Measurements from ENCODE around the gene HES1.

Gene HES1

GRCh38 chr3:194168994-194169393 is 33.0 kb downstream of the HES1 start:
- no peak overlapping the region for H3K4me3 Mint-ChIP-seq
- no peak for DNase-seq
- peaks cover 0 to 2% of the 10 kb centered on the region in 2 donors for H3K4me1 Mint-ChIP-seq
- no peaks in the 10 kb centered on the region for H3K36me3 Mint-ChIP-seq
- H3K27ac Mint-ChIP-seq: no peak overlapping the region
- ATAC-seq (replicated peaks): no peak
- H3K27me3 Mint-ChIP-seq: peaks cover 55 to 70% of the 10 kb centered on the region in 2 donors
- H3K9me3 Mint-ChIP-seq: no peaks in the 10 kb centered on the region

- no peaks in the 10 kb centered on the region for H3K36me3 Mint-ChIP-seq
- ATAC-seq (replicated peaks) (no peak), DNase-seq (no peak)
- no peak overlapping the region for H3K4me3 Mint-ChIP-seq
- no peaks in the 10 kb centered on the region for H3K9me3 Mint-ChIP-seq
- peaks cover 0 to 2% of the 10 kb centered on the region in 2 donors for H3K4me1 Mint-ChIP-seq
- H3K27me3 Mint-ChIP-seq: peaks cover 55 to 68% of the 10 kb centered on the region in 2 donors
- no peak overlapping the region for H3K27ac Mint-ChIP-seq
These were observed 33.6 kb downstream of the HES1 start for GRCh38 chr3:194169595-194169994.

DNA sequence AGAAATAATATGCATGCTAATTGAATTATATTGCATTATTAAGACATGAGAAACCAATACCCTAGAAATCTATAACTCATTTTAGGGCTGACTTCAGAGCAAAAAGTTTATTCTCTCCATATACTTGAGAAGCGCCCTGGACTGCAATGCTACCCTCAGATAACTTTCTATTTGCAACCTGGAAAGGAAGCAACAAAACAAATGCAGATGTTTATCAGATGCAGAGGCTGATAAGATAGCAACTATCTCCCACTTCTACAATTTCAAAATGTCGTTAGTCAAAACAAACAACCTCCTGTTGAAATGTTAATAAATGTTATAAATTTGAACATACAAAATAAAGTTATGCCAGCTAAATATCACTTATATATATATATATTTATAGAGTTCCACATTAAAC is 34.8 kb downstream of the HES1 start:
- ATAC-seq (replicated peaks) (no peak), DNase-seq (no peak)
- peaks cover 47 to 70% of the 10 kb centered on the region in 2 donors for H3K27me3 Mint-ChIP-seq
- peaks cover 0 to 2% of the 10 kb centered on the region in 2 donors for H3K4me1 Mint-ChIP-seq
- H3K36me3 Mint-ChIP-seq: no peaks in the 10 kb centered on the region
- H3K4me3 Mint-ChIP-seq: no peak overlapping the region
- H3K9me3 Mint-ChIP-seq: no peaks in the 10 kb centered on the region
- H3K27ac Mint-ChIP-seq: no peak overlapping the region

- H3K9me3 Mint-ChIP-seq: no peaks in the 10 kb centered on the region
- peaks cover 33 to 67% of the 10 kb centered on the region in 2 donors for H3K27me3 Mint-ChIP-seq
- no peak for ATAC-seq (replicated peaks)
- H3K4me1 Mint-ChIP-seq: no peaks in the 10 kb centered on the region
- no peak overlapping the region for H3K27ac Mint-ChIP-seq
- H3K36me3 Mint-ChIP-seq: no peaks in the 10 kb centered on the region
- no peak overlapping the region for H3K4me3 Mint-ChIP-seq
- no peak for DNase-seq
These were observed 38.5 kb downstream of the HES1 start for GRCh38 chr3:194174406-194174805.

- ATAC-seq (replicated peaks) (no peak), DNase-seq (no peak)
- peaks cover 32 to 64% of the 10 kb centered on the region in 2 donors for H3K27me3 Mint-ChIP-seq
- no peak overlapping the region for H3K27ac Mint-ChIP-seq
- no peaks in the 10 kb centered on the region for H3K9me3 Mint-ChIP-seq
- H3K4me3 Mint-ChIP-seq: no peak overlapping the region
- no peaks in the 10 kb centered on the region for H3K4me1 Mint-ChIP-seq
- H3K36me3 Mint-ChIP-seq: no peaks in the 10 kb centered on the region
These were observed 39.0 kb downstream of the HES1 start for GRCh38 chr3:194174980-194175379.

GRCh38 chr3:194176274-194176991 is 40.5 kb downstream of the HES1 start:
- ATAC-seq (replicated peaks) (no peak), DNase-seq (no peak)
- Mint-ChIP-seq H3K27me3 (peaks cover 32 to 65% of the 10 kb centered on the region in 2 donors), H3K36me3 (no peaks in the 10 kb centered on the region), H3K27ac (no peak overlapping the region), H3K9me3 (no peaks in the 10 kb centered on the region), H3K4me1 (no peaks in the 10 kb centered on the region), H3K4me3 (no peak overlapping the region)

GRCh38 chr3:194177141-194177540 is 41.2 kb downstream of the HES1 start:
- Mint-ChIP-seq H3K27me3 (peaks cover 31 to 66% of the 10 kb centered on the region in 2 donors), H3K36me3 (no peaks in the 10 kb centered on the region), H3K27ac (no peak overlapping the region), H3K4me3 (no peak overlapping the region), H3K4me1 (no peaks in the 10 kb centered on the region), H3K9me3 (no peaks in the 10 kb centered on the region)
- no peak for DNase-seq
- no peak for ATAC-seq (replicated peaks)

DNA sequence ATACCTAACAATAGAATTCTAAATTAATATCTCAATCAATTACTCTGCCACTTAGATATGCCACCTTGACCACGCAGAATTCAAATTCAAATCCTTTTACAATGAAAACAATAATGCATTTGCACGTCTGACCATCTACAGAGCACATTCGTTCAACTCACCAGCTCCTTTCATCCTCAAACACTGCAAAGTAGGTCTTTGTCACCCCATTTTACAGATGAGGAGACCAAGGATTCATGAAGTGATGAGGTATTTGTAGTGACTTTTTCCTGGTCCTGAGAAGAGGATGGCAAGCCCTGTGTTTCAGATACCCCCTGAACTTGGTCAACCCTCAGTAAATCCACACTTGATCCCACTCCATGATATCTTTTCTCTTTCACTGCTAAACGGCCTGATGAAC is 42.2 kb downstream of the HES1 start:
- Mint-ChIP-seq H3K4me3 (no peak overlapping the region), H3K27me3 (peaks cover 25 to 58% of the 10 kb centered on the region in 2 donors), H3K9me3 (no peaks in the 10 kb centered on the region), H3K4me1 (no peaks in the 10 kb centered on the region), H3K36me3 (no peaks in the 10 kb centered on the region), H3K27ac (no peak overlapping the region)
- no peak for DNase-seq
- no peak for ATAC-seq (replicated peaks)

DNA sequence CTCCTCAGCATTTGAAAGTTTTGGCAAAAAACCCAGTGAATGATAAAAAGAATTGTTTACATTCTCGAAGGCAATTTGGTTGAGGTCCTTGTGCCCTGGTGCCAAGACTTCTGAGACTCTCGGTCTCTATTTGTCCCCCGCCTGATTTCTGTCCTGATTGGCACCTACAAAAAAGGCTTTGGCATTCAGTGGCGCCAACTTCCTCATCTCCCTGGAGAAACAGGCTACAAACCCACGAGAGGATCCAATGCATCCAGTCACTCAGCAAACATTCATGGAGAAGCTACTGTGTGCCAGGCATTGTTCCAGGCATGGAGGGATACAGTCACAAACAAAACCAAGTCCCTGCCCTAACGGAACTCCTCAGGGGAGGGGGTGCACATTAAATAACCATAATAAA is 42.7 kb downstream of the HES1 start:
- H3K27me3 Mint-ChIP-seq: peaks cover 25 to 56% of the 10 kb centered on the region in 2 donors
- no peaks in the 10 kb centered on the region for H3K9me3 Mint-ChIP-seq
- H3K4me1 Mint-ChIP-seq: no peaks in the 10 kb centered on the region
- DNase-seq (no peak), ATAC-seq (replicated peaks) (no peak)
- no peaks in the 10 kb centered on the region for H3K36me3 Mint-ChIP-seq
- H3K4me3 Mint-ChIP-seq: no peak overlapping the region
- no peak overlapping the region for H3K27ac Mint-ChIP-seq

GRCh38 chr3:194180570-194180969 is 44.6 kb downstream of the HES1 start:
- H3K9me3 Mint-ChIP-seq: no peaks in the 10 kb centered on the region

GRCh38 chr3:194181612-194182529 is 45.9 kb downstream of the HES1 start:
- DNase-seq (no peak), ATAC-seq (replicated peaks) (no peak)
- no peaks in the 10 kb centered on the region for H3K4me1 Mint-ChIP-seq
- no peak overlapping the region for H3K4me3 Mint-ChIP-seq
- H3K9me3 Mint-ChIP-seq: no peaks in the 10 kb centered on the region
- H3K27ac Mint-ChIP-seq: no peak overlapping the region
- H3K27me3 Mint-ChIP-seq: peaks cover 23 to 46% of the 10 kb centered on the region in 2 donors
- no peaks in the 10 kb centered on the region for H3K36me3 Mint-ChIP-seq

More at GRCh38 chr3:194180570-194180969, 44.6 kb downstream of the HES1 start:
- DNase-seq (no peak), ATAC-seq (replicated peaks) (no peak)
- Mint-ChIP-seq H3K27ac (no peak overlapping the region), H3K27me3 (peaks cover 23 to 47% of the 10 kb centered on the region in 2 donors), H3K36me3 (no peaks in the 10 kb centered on the region), H3K4me3 (no peak overlapping the region), H3K4me1 (no peaks in the 10 kb centered on the region)

DNA sequence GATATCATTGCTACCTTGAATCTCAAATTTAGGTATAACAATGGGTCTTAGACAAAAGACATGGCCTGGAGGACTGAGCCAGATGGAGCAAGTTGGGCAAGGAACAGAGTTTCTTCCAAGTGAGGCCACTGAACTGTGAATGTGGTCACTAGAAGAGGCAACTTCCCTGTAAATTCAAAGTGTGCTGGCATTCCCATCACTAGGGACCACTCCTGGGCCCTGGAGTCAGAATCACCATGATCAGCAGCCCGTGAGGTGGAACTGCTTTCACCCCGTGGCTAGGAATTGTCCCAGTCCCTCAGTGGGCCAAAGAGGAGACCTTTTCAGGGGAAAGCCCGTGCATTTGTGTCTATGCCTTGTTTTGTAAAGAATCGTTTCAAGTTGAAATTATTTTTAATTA is 47.3 kb downstream of the HES1 start:
- no peaks in the 10 kb centered on the region for H3K4me1 Mint-ChIP-seq
- DNase-seq: no peak

DNA sequence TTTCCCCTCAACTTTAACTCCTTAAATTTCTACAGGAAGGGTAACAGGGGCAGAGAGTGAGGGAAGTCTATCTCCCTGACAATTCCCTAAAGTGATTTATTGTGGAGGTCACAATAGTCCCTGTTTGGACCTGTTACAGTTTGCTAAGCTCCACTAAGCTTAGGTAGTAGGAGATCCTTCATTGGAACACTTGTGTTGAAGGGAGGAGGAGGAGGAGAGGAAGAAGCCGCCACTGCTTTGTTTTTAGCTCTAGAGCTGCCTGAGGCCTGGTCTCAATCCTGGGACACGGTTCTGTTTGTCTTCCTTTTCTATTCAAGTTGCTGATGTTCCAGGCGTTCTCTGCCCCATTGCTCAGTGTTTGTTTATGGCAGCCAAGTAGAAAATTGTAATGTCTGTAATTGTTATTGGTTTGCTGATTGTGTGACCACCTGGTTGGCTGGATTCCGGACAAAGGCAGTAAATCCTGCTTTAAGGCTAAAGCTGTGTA is 48.4 kb downstream of the HES1 start:
- DNase-seq: no peak
- H3K27ac Mint-ChIP-seq: no peak overlapping the region
- no peaks in the 10 kb centered on the region for H3K36me3 Mint-ChIP-seq
- no peak overlapping the region for H3K4me3 Mint-ChIP-seq
- no peaks in the 10 kb centered on the region for H3K4me1 Mint-ChIP-seq
- no peak for ATAC-seq (replicated peaks)
- H3K9me3 Mint-ChIP-seq: no peaks in the 10 kb centered on the region
- H3K27me3 Mint-ChIP-seq: peaks cover 10 to 33% of the 10 kb centered on the region in 2 donors

More for the DNA sequence above, 47.3 kb downstream of the HES1 start:
- H3K27me3 Mint-ChIP-seq: peaks cover 20 to 43% of the 10 kb centered on the region in 2 donors
- H3K4me3 Mint-ChIP-seq: no peak overlapping the region
- no peaks in the 10 kb centered on the region for H3K9me3 Mint-ChIP-seq
- H3K27ac Mint-ChIP-seq: no peak overlapping the region
- ATAC-seq (replicated peaks): no peak
- no peaks in the 10 kb centered on the region for H3K36me3 Mint-ChIP-seq

GRCh38 chr3:194184801-194185200 is 48.9 kb downstream of the HES1 start:
- Mint-ChIP-seq H3K27me3 (peaks cover 7 to 30% of the 10 kb centered on the region in 2 donors), H3K27ac (no peak overlapping the region), H3K4me3 (no peak overlapping the region), H3K36me3 (no peaks in the 10 kb centered on the region), H3K9me3 (no peaks in the 10 kb centered on the region), H3K4me1 (no peaks in the 10 kb centered on the region)
- DNase-seq: no peak
- no peak for ATAC-seq (replicated peaks)

All from stimulated activated naive B cell treated with anti-CD40 and anti-IgM and Interleukin-4, amounts not matched to agents 10 μg/mL and 1 μg/mL and 100 μg/mL, for 72 hours (primary cell).